GM19324 (cell line): ENCODE results near the gene CDIP1.

Experiments
- ATAC-seq: cut with Tn5 transposase; IDR thresholded peaks from one replicate; pipeline ENCODE4 v1.9.1; 2021; ENCODE audit warnings: mild to moderate bottlenecking, moderate library complexity; ENCODE audit not compliant: unreplicated experiment, low FRiP score

The CDIP1 gene

DNA sequence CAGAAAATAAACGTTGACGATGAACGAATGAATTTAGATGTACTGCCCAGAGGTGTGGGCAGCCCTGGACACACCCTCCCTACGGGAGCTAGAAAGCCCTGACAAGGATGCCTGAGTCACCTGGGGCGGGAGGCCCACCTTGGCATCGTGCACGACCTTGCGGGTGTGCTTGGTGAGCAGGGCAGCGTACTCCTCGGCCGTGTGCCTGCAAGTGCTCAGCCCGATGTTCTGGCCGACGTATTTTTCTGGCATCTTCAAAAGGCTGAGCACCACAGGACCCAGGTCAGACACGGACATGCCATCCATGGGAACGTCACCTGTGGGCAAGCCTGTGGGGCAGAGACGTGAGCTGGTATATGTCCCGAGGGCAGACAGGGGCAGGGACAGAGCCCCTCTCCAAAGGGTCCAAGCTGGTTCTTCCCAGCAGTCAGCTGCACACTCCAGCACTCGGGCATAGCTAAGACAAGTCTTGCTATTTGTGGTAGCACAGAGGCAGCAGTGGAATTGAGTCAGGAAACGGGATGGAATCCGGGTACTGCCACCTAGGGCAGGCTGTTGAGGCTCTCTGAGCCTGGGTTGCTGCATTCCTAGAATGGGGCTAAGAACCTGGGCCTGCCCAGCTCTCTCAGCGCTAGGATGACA is 74.9 kb downstream of the CDIP1 start:
- no peak for ATAC-seq

DNA sequence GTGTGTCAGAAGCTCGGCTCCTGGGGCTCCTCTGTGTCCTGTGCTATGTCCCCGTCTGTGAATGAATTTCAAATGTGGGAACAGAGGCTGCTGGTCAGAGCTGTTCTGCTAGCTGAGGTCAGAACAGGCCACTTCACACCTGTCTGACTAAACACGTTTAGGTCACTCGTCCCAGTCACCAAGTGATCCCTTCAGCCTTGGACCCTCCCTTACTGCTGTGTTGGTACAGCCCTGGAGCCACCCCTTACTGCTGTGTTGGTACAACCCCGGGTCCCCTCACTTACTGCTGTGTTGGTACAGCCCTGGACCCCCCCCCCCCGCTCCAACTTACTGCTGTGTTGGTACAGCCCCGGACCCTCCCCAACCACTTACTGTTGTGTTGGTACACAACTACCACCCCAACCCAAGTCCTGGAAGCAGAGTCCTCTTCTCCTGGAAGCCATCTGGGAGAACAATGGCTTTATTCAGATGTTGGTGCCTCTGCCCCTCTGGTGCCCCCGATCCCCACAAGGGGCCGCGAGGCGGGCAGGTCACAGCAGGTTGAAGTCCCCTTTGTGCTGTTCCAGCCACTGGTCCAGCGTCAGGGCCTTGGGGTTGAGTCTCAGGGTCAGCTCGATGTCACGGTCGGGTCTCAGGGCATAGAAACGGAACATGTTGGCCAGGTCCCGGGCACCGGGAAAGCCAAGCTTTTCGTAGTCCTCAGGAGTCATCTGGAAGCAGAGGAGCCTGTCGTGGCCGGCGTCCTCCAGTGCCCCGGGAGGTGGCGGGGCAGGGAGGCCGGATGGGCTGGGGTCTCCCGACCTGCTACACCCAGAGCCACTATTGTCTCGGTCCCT is 77.1 kb downstream of the CDIP1 start:
- no peak for ATAC-seq

DNA sequence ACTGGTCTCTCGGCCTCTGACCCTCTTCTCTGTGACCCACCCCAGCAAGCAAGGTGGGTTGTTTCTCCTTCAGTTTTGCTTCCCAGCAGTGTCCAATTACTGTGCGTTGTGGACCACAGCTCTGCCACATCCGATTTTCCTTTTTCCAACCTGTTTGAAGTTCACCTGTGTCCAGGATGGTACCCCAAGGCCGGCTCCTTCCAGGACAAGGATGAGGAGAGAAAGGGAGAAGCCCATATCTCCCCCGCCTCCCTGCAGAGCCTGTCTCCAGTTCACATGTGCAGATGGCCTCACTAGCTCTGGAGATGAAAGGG is 77.7 kb downstream of the CDIP1 start:
- no peak for ATAC-seq
